GM18526 (cell line): ENCODE measurements around the gene TMCC1.

Source experiments
- POLR2A ChIP-seq: IDR thresholded peaks from 3 replicates; pipeline ENCODE4 v1.6.1; 2011; ENCODE audit not compliant: insufficient read length; ENCODE audit errors: extremely low read depth

The TMCC1 gene

GRCh38 chr3:129623447-129624118, 269.9 kb downstream of the TMCC1 start:
- TF ChIP-seq POLR2A = no peak

GRCh38 chr3:129622933-129623332, 270.6 kb downstream of the TMCC1 start:
- TF ChIP-seq POLR2A = no peak

- TF ChIP-seq POLR2A = no peak
Measured at GRCh38 chr3:129622226-129622874, 271.2 kb downstream of the TMCC1 start.

- no peak for TF ChIP-seq POLR2A
Measured at GRCh38 chr3:129621626-129622225, 271.8 kb downstream of the TMCC1 start.

- TF ChIP-seq POLR2A = no peak
Measured at GRCh38 chr3:129620828-129621559, 272.5 kb downstream of the TMCC1 start.

GRCh38 chr3:129619726-129620162, 273.8 kb downstream of the TMCC1 start:
- no peak for TF ChIP-seq POLR2A

- no peak for TF ChIP-seq POLR2A
Measured at GRCh38 chr3:129618901-129619671, 274.4 kb downstream of the TMCC1 start.

- TF ChIP-seq POLR2A = no peak
Measured at GRCh38 chr3:129618186-129618820, 275.2 kb downstream of the TMCC1 start.

- no peak for TF ChIP-seq POLR2A
Measured at GRCh38 chr3:129617381-129618185, 275.9 kb downstream of the TMCC1 start.

GRCh38 chr3:129616713-129617112, 276.8 kb downstream of the TMCC1 start:
- TF ChIP-seq POLR2A = no peak

GRCh38 chr3:129616291-129616690, 277.2 kb downstream of the TMCC1 start:
- TF ChIP-seq POLR2A = no peak

- no peak for TF ChIP-seq POLR2A
Measured at GRCh38 chr3:129615751-129616281, 277.7 kb downstream of the TMCC1 start.

GRCh38 chr3:129614927-129615363, 278.6 kb downstream of the TMCC1 start:
- no peak for TF ChIP-seq POLR2A

- no peak for TF ChIP-seq POLR2A
Measured at GRCh38 chr3:129614435-129614834, 279.1 kb downstream of the TMCC1 start.

GRCh38 chr3:129613367-129613740, 280.2 kb downstream of the TMCC1 start:
- TF ChIP-seq POLR2A = no peak
